ENCODE measurements around the gene SCARB1.
A peak's percentile ranks its signal among the peaks of the same experiment; 100 is the strongest.
"Not testable (repeated sequence)": the region's sequence is repeated elsewhere in the genome, so short reads cannot be mapped to it uniquely, and the experiment has no call there.

SCARB1 gene, protein sequence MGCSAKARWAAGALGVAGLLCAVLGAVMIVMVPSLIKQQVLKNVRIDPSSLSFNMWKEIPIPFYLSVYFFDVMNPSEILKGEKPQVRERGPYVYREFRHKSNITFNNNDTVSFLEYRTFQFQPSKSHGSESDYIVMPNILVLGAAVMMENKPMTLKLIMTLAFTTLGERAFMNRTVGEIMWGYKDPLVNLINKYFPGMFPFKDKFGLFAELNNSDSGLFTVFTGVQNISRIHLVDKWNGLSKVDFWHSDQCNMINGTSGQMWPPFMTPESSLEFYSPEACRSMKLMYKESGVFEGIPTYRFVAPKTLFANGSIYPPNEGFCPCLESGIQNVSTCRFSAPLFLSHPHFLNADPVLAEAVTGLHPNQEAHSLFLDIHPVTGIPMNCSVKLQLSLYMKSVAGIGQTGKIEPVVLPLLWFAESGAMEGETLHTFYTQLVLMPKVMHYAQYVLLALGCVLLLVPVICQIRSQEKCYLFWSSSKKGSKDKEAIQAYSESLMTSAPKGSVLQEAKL

DNA sequence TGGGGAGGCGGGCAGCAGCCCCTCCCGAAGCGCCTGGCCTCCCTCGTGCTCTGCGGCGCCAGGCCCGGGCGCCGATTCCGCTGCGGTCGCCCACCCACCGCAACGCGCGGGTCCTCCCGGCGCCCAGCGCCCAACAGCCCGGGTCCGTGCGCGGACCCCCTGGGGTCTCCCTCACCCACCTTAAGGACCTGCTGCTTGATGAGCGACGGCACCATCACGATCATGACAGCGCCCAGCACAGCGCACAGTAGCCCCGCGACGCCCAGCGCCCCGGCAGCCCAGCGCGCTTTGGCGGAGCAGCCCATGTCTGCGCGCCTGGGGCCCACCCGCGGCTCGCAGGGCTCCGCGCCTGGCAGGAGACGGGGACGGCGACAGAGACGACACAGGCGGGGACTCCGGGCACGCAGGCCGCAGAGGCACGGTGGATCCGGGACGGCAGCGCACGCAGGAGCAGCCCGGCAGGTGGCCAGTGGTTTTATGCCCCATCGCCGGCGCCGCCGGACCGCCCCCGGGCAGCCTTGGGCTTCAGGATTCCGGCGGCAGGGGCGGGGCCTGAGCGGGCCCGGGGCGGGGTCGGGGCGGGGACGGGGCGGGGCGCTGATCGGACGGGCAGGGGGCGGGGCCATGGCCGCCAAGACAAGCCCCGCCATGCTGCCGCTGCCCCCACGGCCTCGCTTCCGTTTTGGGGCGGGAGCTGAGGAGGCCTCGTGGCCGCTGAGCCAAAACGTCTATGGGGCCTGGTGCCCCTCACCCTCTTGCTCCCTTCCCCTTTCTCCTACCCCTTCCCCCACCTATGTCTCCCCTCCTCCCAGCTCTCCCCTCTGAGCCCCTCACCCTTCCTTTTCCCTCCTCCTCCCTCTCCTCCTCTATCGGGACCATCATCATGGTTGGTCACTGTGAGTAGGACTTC lies at the start of gene SCARB1:
Gene SCARB1 (minus strand): TSS at position 449 of the 910 bp plus-strand sequence. CDS start 144 bp downstream, at position 305.
- H3K4me3 ChIP-seq (ENCODE audit: low read depth, low read length) = peak within 1 kb of the TSS; percentile 96
- peak within 1 kb of the TSS; percentile 62 for H3K27ac ChIP-seq (ENCODE audit: low read depth, low read length)
- peaks cover 8% of the 10 kb centered on the region; the same call in 1 of the 2 replicates for H3K27me3 ChIP-seq (ENCODE audit: control insufficient read depth, insufficient read depth, low read length)
- H3K4me1 ChIP-seq (ENCODE audit: control insufficient read depth, insufficient read depth, low read length) = peaks cover 18% of the 10 kb centered on the region
- H3K36me3 ChIP-seq (ENCODE audit: control insufficient read depth, insufficient read depth, low read length) = peaks cover 5% of the 10 kb centered on the region; the same call in 1 of the 2 replicates
- H3K9ac ChIP-seq (ENCODE audit: low read length) = peak within 1 kb of the TSS; percentile 80
- H3K9me3 ChIP-seq (ENCODE audit: control insufficient read depth, insufficient read depth, low read depth, low read length) = no peaks in the 10 kb centered on the region

DNA sequence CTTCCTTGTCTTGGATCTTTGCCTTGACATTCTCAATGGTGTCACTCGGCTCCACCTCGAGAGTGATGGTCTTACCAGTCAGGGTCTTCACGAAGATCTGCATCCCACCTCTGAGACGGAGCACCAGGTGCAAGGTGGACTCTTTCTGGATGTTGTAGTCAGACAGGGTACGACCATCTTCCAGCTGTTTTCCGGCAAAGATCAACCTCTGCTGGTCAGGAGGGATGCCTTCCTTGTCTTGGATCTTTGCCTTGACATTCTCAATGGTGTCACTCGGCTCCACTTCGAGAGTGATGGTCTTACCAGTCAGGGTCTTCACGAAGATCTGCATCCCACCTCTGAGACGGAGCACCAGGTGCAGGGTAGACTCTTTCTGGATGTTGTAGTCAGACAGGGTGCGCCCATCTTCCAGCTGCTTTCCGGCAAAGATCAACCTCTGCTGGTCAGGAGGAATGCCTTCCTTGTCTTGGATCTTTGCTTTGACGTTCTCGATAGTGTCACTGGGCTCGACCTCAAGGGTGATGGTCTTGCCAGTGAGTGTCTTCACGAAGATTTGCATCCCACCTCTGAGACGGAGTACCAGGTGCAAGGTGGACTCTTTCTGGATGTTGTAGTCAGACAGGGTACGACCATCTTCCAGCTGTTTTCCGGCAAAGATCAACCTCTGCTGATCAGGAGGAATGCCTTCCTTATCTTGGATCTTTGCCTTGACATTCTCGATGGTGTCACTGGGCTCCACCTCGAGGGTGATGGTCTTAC lies 49.0 kb upstream of the SCARB1 start:
- peak overlapping the region; percentile 35 for H3K4me3 ChIP-seq (ENCODE audit: low read depth, low read length)
- H3K4me1 ChIP-seq (ENCODE audit: control insufficient read depth, insufficient read depth, low read length) = peaks cover 18% of the 10 kb centered on the region
- H3K27ac ChIP-seq (ENCODE audit: low read depth, low read length); H3K27me3 ChIP-seq (ENCODE audit: control insufficient read depth, insufficient read depth, low read length); H3K9me3 ChIP-seq (ENCODE audit: control insufficient read depth, insufficient read depth, low read depth, low read length); H3K9ac ChIP-seq (ENCODE audit: low read length): not testable (repeated sequence)
- H3K36me3 ChIP-seq (ENCODE audit: control insufficient read depth, insufficient read depth, low read length) = peaks cover 33% of the 10 kb centered on the region

DNA sequence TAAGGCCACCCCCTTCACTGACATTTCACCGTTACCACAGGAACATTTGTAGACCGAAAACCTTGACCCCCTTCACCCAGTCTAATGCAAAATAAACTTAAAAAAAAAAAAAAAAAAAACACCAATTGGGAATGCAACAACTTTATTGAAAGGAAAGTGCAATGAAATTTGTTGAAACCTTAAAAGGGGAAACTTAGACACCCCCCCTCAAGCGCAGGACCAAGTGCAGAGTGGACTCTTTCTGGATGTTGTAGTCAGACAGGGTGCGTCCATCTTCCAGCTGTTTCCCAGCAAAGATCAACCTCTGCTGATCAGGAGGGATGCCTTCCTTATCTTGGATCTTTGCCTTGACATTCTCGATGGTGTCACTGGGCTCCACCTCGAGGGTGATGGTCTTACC lies 47.9 kb upstream of the SCARB1 start:
- H3K9ac ChIP-seq (ENCODE audit: low read length); H3K27me3 ChIP-seq (ENCODE audit: control insufficient read depth, insufficient read depth, low read length); H3K9me3 ChIP-seq (ENCODE audit: control insufficient read depth, insufficient read depth, low read depth, low read length); H3K27ac ChIP-seq (ENCODE audit: low read depth, low read length): not testable (repeated sequence)
- Histone ChIP-seq H3K4me1 (ENCODE audit: control insufficient read depth, insufficient read depth, low read length) (peaks cover 12% of the 10 kb centered on the region), H3K36me3 (ENCODE audit: control insufficient read depth, insufficient read depth, low read length) (peaks cover 33% of the 10 kb centered on the region), H3K4me3 (ENCODE audit: low read depth, low read length) (peak overlapping the region; percentile 28; the same call in 1 of the 2 replicates)

DNA sequence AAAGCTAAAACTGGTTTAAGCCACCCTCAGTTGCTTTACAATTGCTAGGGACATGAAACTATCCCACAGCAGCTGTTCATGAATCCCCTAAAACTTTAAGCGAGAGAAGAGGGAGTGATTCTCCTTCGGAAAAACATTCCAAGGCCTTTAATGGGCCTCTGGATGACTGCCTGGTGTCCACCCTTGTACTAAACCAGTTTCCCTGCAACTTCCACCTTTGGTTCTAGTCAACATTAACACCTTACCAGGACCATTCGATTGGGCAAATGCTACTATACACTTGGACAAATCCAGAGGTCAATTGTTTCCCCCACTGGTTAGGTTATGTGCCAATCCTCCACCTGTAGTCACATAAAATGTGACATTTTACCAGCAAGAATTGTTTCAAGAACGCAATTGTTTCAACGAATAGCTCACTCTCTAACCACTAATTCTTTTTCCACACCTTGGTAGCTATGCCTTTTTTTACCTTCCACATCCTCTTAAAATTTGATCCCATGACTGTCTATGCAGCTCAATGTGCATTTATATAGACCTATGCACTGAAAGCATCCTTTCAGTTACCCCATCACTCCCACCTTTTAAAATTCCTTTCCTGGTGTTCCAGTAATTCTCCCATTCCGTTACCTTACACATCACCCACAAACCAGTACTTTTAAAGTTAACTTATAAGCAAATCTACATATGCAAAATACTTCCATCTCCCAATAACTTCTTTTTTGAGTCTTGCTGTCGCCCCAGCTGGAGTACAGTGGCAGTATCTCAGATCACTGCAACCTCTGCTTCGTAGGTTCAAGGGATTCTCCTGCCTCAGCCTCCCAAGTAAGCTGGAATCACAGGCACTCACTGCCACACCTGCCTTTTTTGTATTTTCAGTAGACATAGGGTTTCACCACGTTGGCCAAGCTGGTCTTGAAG lies 47.2 kb upstream of the SCARB1 start:
- no peak overlapping the region for H3K27ac ChIP-seq (ENCODE audit: low read depth, low read length)
- peaks cover 33% of the 10 kb centered on the region for H3K36me3 ChIP-seq (ENCODE audit: control insufficient read depth, insufficient read depth, low read length)
- peak overlapping the region; percentile 10; the same call in 1 of the 2 replicates for H3K4me3 ChIP-seq (ENCODE audit: low read depth, low read length)
- no peaks in the 10 kb centered on the region for H3K27me3 ChIP-seq (ENCODE audit: control insufficient read depth, insufficient read depth, low read length)
- H3K9ac ChIP-seq (ENCODE audit: low read length) = no peak overlapping the region
- H3K4me1 ChIP-seq (ENCODE audit: control insufficient read depth, insufficient read depth, low read length) = peaks cover 5% of the 10 kb centered on the region
- no peaks in the 10 kb centered on the region for H3K9me3 ChIP-seq (ENCODE audit: control insufficient read depth, insufficient read depth, low read depth, low read length)

DNA sequence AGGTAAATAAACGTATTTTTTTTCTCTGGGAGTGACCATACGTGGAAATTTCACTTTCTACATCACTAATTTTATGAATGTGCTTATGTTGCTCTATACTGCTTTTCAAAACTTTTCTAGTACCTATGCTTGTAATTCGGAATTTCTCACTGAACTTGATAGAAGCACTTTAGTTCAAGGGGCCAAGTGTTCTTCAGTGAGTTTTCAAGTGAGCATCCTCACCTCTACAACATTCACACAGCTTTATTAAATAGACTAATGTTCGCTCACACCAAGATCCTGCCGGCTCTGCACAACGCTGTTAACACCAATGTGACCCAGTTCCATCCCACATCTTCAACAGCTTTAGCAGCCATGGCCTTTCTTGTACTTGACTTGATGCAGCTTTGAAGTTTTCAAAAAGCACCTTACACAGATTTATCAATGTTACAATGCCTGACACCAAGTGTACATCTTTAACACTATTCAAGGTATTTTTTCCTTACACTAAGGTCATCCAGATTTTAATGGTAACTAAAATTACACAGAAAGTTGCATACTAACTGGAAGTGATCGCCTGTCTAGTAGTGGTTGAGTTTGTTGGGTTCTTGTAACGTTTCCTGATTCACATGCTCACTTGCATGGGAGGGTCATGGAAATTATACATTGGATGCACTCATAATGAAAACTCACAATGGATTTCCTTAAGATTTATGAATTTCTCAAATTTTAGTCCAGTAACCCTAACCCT lies 46.3 kb upstream of the SCARB1 start:
- Histone ChIP-seq H3K4me3 (ENCODE audit: low read depth, low read length) (no peak overlapping the region), H3K9me3 (ENCODE audit: control insufficient read depth, insufficient read depth, low read depth, low read length) (no peaks in the 10 kb centered on the region), H3K4me1 (ENCODE audit: control insufficient read depth, insufficient read depth, low read length) (peaks cover 1% of the 10 kb centered on the region), H3K27ac (ENCODE audit: low read depth, low read length) (no peak overlapping the region), H3K36me3 (ENCODE audit: control insufficient read depth, insufficient read depth, low read length) (peaks cover 33% of the 10 kb centered on the region), H3K27me3 (ENCODE audit: control insufficient read depth, insufficient read depth, low read length) (no peaks in the 10 kb centered on the region), H3K9ac (ENCODE audit: low read length) (no peak overlapping the region)

DNA sequence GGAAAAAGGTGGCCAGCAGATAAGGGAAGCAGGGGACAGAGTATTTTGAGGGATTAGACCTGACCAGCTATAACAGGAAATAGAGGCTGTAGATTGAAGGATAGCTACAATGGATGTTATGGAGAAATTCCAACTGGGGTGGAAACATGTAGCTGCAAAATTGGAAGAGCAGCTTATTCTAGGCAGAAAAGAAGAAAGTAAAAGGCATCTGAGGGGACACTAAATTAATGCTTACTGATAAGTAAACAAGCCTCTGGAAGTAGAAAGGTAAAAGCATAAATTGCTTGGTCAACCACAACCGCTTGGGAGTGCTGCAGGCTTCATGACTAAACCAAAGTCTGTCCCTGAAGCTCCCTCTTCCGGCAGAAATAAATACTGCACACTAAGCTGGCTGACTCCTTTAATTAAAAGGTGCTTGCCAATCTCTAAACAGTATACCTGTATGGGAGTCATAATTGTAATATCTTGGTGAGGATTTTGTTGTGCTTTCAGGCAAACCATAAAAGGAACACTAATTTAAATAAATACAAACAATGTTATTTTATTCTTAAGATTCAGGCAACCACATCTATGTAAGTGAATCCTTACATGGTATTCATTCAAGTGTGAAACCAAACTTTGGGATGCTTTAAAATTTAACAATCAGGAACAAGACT lies 43.1 kb upstream of the SCARB1 start:
- Histone ChIP-seq H3K9ac (ENCODE audit: low read length) (no peak overlapping the region), H3K9me3 (ENCODE audit: control insufficient read depth, insufficient read depth, low read depth, low read length) (no peaks in the 10 kb centered on the region), H3K36me3 (ENCODE audit: control insufficient read depth, insufficient read depth, low read length) (peaks cover 13% of the 10 kb centered on the region), H3K27ac (ENCODE audit: low read depth, low read length) (no peak overlapping the region), H3K4me3 (ENCODE audit: low read depth, low read length) (no peak overlapping the region), H3K27me3 (ENCODE audit: control insufficient read depth, insufficient read depth, low read length) (no peaks in the 10 kb centered on the region), H3K4me1 (ENCODE audit: control insufficient read depth, insufficient read depth, low read length) (peaks cover 9% of the 10 kb centered on the region)

DNA sequence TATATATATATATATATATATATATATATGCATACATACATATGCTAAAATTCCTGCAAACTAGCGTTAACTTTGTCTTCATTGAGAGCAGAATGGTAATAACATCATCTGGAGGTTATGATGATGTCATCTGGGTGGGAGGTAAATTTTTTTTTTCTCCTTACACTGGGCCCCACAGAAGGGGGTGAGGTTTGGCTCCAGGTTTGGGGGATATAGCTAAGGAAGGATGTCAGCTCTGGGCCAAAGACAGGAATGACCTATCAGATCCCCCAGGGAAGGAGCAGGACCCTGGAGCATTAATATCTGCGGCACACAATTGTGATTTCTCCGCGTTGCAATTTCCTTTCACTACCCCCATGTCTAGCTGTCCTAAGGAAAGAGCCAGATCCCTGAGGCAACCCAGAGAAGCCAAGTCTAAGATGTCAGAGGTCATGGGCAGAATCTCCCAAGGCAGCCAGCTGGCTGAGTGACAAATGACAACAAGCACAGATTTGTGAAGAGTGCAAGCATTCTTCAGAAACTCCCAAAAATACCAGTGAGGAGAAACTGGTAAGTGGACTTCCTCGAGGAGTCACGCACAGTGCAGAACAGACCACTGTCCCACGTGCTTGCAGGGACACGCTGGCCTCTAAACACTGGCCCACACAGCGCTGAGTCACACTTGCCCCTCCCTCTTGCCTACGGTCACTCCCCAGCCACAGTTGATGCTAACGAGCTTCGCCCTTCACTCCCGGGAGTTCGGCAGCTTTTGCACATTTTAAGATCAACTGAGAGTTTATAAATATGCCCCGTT lies 40.8 kb upstream of the SCARB1 start:
- H3K9ac ChIP-seq (ENCODE audit: low read length) = no peak overlapping the region
- no peaks in the 10 kb centered on the region for H3K9me3 ChIP-seq (ENCODE audit: control insufficient read depth, insufficient read depth, low read depth, low read length)
- no peaks in the 10 kb centered on the region for H3K36me3 ChIP-seq (ENCODE audit: control insufficient read depth, insufficient read depth, low read length)
- no peak overlapping the region for H3K27ac ChIP-seq (ENCODE audit: low read depth, low read length)
- H3K4me3 ChIP-seq (ENCODE audit: low read depth, low read length) = no peak overlapping the region
- peaks cover 9% of the 10 kb centered on the region for H3K4me1 ChIP-seq (ENCODE audit: control insufficient read depth, insufficient read depth, low read length)
- H3K27me3 ChIP-seq (ENCODE audit: control insufficient read depth, insufficient read depth, low read length) = no peaks in the 10 kb centered on the region

DNA sequence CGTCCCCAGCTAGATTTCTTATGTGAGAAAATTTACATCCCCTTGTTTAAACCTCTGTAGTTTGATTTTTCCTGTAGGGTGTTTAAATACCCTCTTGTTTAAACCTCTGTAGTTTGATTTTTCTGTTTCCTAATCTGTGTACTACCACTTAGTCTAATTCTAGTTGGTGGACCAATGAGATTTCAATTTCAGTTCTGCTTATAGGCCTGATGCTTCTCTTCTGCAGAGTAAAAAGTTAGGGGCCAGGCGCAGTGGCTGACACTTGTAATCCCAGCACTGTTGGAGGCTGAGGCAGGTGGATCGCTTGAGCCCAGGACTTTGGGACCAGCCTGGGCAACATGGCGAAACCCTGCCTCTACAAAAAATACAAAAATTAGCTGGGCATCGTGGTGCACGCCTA lies 39.3 kb upstream of the SCARB1 start:
- H3K27me3 ChIP-seq (ENCODE audit: control insufficient read depth, insufficient read depth, low read length) = no peaks in the 10 kb centered on the region
- no peaks in the 10 kb centered on the region for H3K36me3 ChIP-seq (ENCODE audit: control insufficient read depth, insufficient read depth, low read length)
- H3K4me1 ChIP-seq (ENCODE audit: control insufficient read depth, insufficient read depth, low read length) = peaks cover 9% of the 10 kb centered on the region
- H3K4me3 ChIP-seq (ENCODE audit: low read depth, low read length) = no peak overlapping the region
- H3K9me3 ChIP-seq (ENCODE audit: control insufficient read depth, insufficient read depth, low read depth, low read length) = no peaks in the 10 kb centered on the region
- no peak overlapping the region for H3K27ac ChIP-seq (ENCODE audit: low read depth, low read length)
- H3K9ac ChIP-seq (ENCODE audit: low read length) = no peak overlapping the region

DNA sequence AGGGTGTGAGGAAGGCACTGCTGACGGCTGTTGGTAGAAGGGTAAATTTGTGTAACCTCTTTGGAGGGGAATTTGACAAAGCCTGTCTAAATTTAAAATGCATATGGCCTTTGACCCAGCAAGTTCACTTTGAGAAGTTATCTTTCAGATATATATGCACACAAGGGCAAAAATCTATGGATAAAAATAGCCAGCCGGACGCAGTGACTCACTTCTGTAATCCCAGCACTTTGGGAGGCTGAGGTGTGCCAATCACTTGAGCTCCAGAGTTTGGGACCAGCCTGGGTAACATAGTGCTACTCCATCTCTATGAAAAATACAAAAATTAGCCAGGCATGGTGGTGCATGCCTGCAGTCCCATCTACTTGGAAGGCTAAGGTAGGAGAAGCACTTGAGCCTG lies 37.3 kb upstream of the SCARB1 start:
- peaks cover 9% of the 10 kb centered on the region for H3K4me1 ChIP-seq (ENCODE audit: control insufficient read depth, insufficient read depth, low read length)
- no peak overlapping the region for H3K27ac ChIP-seq (ENCODE audit: low read depth, low read length)
- no peak overlapping the region for H3K9ac ChIP-seq (ENCODE audit: low read length)

More for the DNA sequence above, 37.3 kb upstream of the SCARB1 start:
- Histone ChIP-seq H3K36me3 (ENCODE audit: control insufficient read depth, insufficient read depth, low read length) (no peaks in the 10 kb centered on the region), H3K9me3 (ENCODE audit: control insufficient read depth, insufficient read depth, low read depth, low read length) (peaks cover 2% of the 10 kb centered on the region; the same call in 1 of the 2 replicates), H3K4me3 (ENCODE audit: low read depth, low read length) (no peak overlapping the region), H3K27me3 (ENCODE audit: control insufficient read depth, insufficient read depth, low read length) (no peaks in the 10 kb centered on the region)
